ENCODE measurements around the gene TMEM182.

The TMEM182 gene

GRCh38 chr2:102768253-102768652 is 6.4 kb downstream of the TMEM182 start:
- no peak for DNase-seq (ENCODE audit: low read depth)

GRCh38 chr2:102768892-102769291 is 7.1 kb downstream of the TMEM182 start:
- no peak for DNase-seq (ENCODE audit: low read depth)

GRCh38 chr2:102770506-102770905 is 8.7 kb downstream of the TMEM182 start:
- no peak for DNase-seq (ENCODE audit: low read depth)

GRCh38 chr2:102771114-102771513 is 9.3 kb downstream of the TMEM182 start:
- DNase-seq (ENCODE audit: low read depth) = no peak

GRCh38 chr2:102772659-102773058 is 10.8 kb downstream of the TMEM182 start:
- no peak for DNase-seq (ENCODE audit: low read depth)

GRCh38 chr2:102773149-102773705 is 11.4 kb downstream of the TMEM182 start:
- no peak for DNase-seq (ENCODE audit: low read depth)

- no peak for DNase-seq (ENCODE audit: low read depth)
Measured at GRCh38 chr2:102778260-102778659, 16.4 kb downstream of the TMEM182 start.

GRCh38 chr2:102780467-102780866 is 18.6 kb downstream of the TMEM182 start:
- no peak for DNase-seq (ENCODE audit: low read depth)

- no peak for DNase-seq (ENCODE audit: low read depth)
Measured at GRCh38 chr2:102782187-102782586, 20.4 kb downstream of the TMEM182 start.

GRCh38 chr2:102782933-102783332 is 21.1 kb downstream of the TMEM182 start:
- no peak for DNase-seq (ENCODE audit: low read depth)

GRCh38 chr2:102783506-102784183 is 21.8 kb downstream of the TMEM182 start:
- no peak for DNase-seq (ENCODE audit: low read depth)

- no peak for DNase-seq (ENCODE audit: low read depth)
Measured at GRCh38 chr2:102784940-102785339, 23.1 kb downstream of the TMEM182 start.

GRCh38 chr2:102788216-102788884 is 26.5 kb downstream of the TMEM182 start:
- DNase-seq (ENCODE audit: low read depth) = no peak

- DNase-seq (ENCODE audit: low read depth) = no peak
Measured at GRCh38 chr2:102788885-102789260, 27.0 kb downstream of the TMEM182 start.

- no peak for DNase-seq (ENCODE audit: low read depth)
Measured at GRCh38 chr2:102789349-102790090, 27.7 kb downstream of the TMEM182 start.

- no peak for DNase-seq (ENCODE audit: low read depth)
Measured at GRCh38 chr2:102790091-102790455, 28.2 kb downstream of the TMEM182 start.

GRCh38 chr2:102792568-102793208 is 30.9 kb downstream of the TMEM182 start:
- DNase-seq (ENCODE audit: low read depth) = no peak

- no peak for DNase-seq (ENCODE audit: low read depth)
Measured at GRCh38 chr2:102795641-102796040, 33.8 kb downstream of the TMEM182 start.

GRCh38 chr2:102796337-102796736 is 34.5 kb downstream of the TMEM182 start:
- no peak for DNase-seq (ENCODE audit: low read depth)

GRCh38 chr2:102797486-102797885 is 35.7 kb downstream of the TMEM182 start:
- no peak for DNase-seq (ENCODE audit: low read depth)

- no peak for DNase-seq (ENCODE audit: low read depth)
Measured at GRCh38 chr2:102798181-102798580, 36.4 kb downstream of the TMEM182 start.

GRCh38 chr2:102801098-102801718 is 39.4 kb downstream of the TMEM182 start:
- no peak for DNase-seq (ENCODE audit: low read depth)
